Panc1 (cell line): ENCODE measurements around the gene MARK3. TPM values are rescaled to one million over a fixed set of nuclear protein-coding genes. Genes with fewer than 3 reads are reported as not detected.
"Not testable (repeated sequence)": the region's sequence is repeated elsewhere in the genome, so short reads cannot be mapped to it uniquely, and the experiment has no call there.

Source experiments
- ATAC-seq: fragments of 200-7000 bp; cut with Tn5 transposase; 2 replicates; pipeline ENCODE4 v1.9.1; 2020; ENCODE audit warnings: mild to moderate bottlenecking, moderate library complexity
- BruUV-seq: library from RNA; stranded (reverse); fragments of 400-500 nt; replicated peaks from 2 replicates; lab custom pipeline; 2021; lab: Mats Ljungman, UMichigan
- CTCF ChIA-PET: fragments of 300-600 bp; sonication (Branson Sonifier 250); formaldehyde crosslinking; loops from one replicate; lab custom pipeline; 2022; ENCODE audit warnings: antibody characterized with exemption; lab: Charles Lee
- POLR2A ChIA-PET: fragments of 300-600 bp; sonication (Branson Sonifier 250); formaldehyde crosslinking; loops from one replicate; lab custom pipeline; 2022; ENCODE audit warnings: antibody characterized with exemption; lab: Charles Lee
- DNase-seq: peaks from one replicate; pipeline ENCODE4 v3.0.0-alpha.2; 2010; ENCODE audit warnings: low read depth, low spot score
- H3K27ac ChIP-seq: 2 replicates; pipeline ENCODE4 v1.5.1; 2011; ENCODE audit warnings: mild to moderate bottlenecking, low read length, inconsistent platforms
- H3K27me3 ChIP-seq: fragments of 200-500 bp; sonication (Bioruptor generic); 2 replicates; pipeline ENCODE4 v1.6.0; 2014; ENCODE audit warnings: low read length, inconsistent platforms; ENCODE audit not compliant: control insufficient read depth, insufficient read depth
- H3K36me3 ChIP-seq: fragments of 200-500 bp; sonication (Bioruptor generic); 2 replicates; pipeline ENCODE4 v1.5.1; 2014; ENCODE audit warnings: inconsistent platforms, mild to moderate bottlenecking, low read length, moderate library complexity; ENCODE audit not compliant: control insufficient read depth, insufficient read depth
- H3K4me1 ChIP-seq: 2 replicates; pipeline ENCODE4 v1.5.1; 2011; ENCODE audit warnings: inconsistent platforms, mild to moderate bottlenecking, low read length, moderate library complexity; ENCODE audit not compliant: control insufficient read depth, insufficient read depth
- H3K4me3 ChIP-seq, 2 experiments: 2 replicates each; pipeline ENCODE4 v1.5.1; 2011 to 2012; ENCODE audit warnings: low read depth in 2 of 2, low read length in 2 of 2, mild to moderate bottlenecking in 2 of 2, inconsistent platforms in 1 of 2, moderate library complexity in 1 of 2
- H3K9me3 ChIP-seq: fragments of 200-500 bp; sonication (Bioruptor generic); 2 replicates; pipeline ENCODE4 v1.5.1; 2014; ENCODE audit warnings: low read depth, mild to moderate bottlenecking, inconsistent platforms, low read length, moderate library complexity; ENCODE audit not compliant: control insufficient read depth, insufficient read depth
- CTCF ChIP-seq: fragments of 450-650 bp; IDR thresholded peaks from 2 replicates; pipeline ENCODE4 v1.5.1; 2017; ENCODE audit warnings: mild to moderate bottlenecking
- POLR2AphosphoS5 ChIP-seq: IDR thresholded peaks from 2 replicates; pipeline ENCODE4 v1.6.1; 2012; ENCODE audit warnings: mild to moderate bottlenecking, low read depth, low read length, moderate library complexity
- REST ChIP-seq, 2 experiments: IDR thresholded peaks; 2 replicates each; pipeline ENCODE4 v1.6.1; 2011 to 2012; ENCODE audit warnings: low read depth in 2 of 2, control low read depth in 1 of 2, low read length in 1 of 2, mild to moderate bottlenecking in 1 of 2, moderate library complexity in 1 of 2; ENCODE audit not compliant: insufficient read depth in 1 of 2
- SIN3A ChIP-seq: IDR thresholded peaks from 2 replicates; pipeline ENCODE4 v1.6.1; 2012; ENCODE audit warnings: low read depth, mild to moderate bottlenecking, low read length, moderate library complexity, borderline replicate concordance; ENCODE audit not compliant: insufficient read depth
- TCF7L2 ChIP-seq: IDR thresholded peaks from 2 replicates; pipeline ENCODE4 v1.6.1; 2011; ENCODE audit warnings: mild to moderate bottlenecking, low read depth, low read length, inconsistent platforms
- in situ Hi-C: cut with HindIII; loops from 2 replicates; pipeline ENCODE4 v1.10.0; 2016; ENCODE audit warnings: low sequenced_read_pairs, low pct_unique_long_range_greater_than_20kb
- intact Hi-C: fragments of 100-400 bp; cut with micrococcal nuclease; formaldehyde crosslinking; loops from one replicate; pipeline ENCODE4 v1.10.0; 2022; ENCODE audit not compliant: unreplicated experiment
- total RNA-seq: library from RNA; stranded (reverse); gene quantifications from one replicate; pipeline ENCODE4 v1.2.1, GENCODE V29; 2021; ENCODE audit not compliant: unreplicated experiment

The MARK3 gene
- total RNA-seq, 1 experiment from 2014 or later, result 56.1 TPM

GRCh38 chr14:103510724-103511693 is 125.8 kb downstream of the MARK3 start:
- H3K36me3 ChIP-seq, result no peaks in the 10 kb centered on the region
- DNase-seq, result no peak
- no peaks in the 10 kb centered on the region for H3K4me1 ChIP-seq
- POLR2A ChIA-PET, result no interaction called here
- no peaks in the 10 kb centered on the region for H3K9me3 ChIP-seq
- no peak overlapping the region for H3K4me3 ChIP-seq
- intact Hi-C loops, result no loop called here
- H3K27me3 ChIP-seq, result no peaks in the 10 kb centered on the region
- no peak for ATAC-seq
- no peak overlapping the region for H3K27ac ChIP-seq
- CTCF ChIA-PET, result no interaction called here
- in situ Hi-C loops, result no loop called here
- no TSS peak for BruUV-seq
- no peak for TF ChIP-seq SIN3A
- TF ChIP-seq REST (IDR thresholded peaks at IDR 0.05; ENCODE audit: insufficient read depth in 1 of 2, low read depth in 2 of 2, low read length in 1 of 2), result no peak
- TF ChIP-seq POLR2AphosphoS5, result no peak
- TF ChIP-seq TCF7L2, result no peak
- TF ChIP-seq CTCF, result no peak; the same call in 1 of the 2 replicates

GRCh38 chr14:103512180-103512579 is 127.0 kb downstream of the MARK3 start:
- H3K27ac ChIP-seq, H3K27me3 ChIP-seq, ATAC-seq, POLR2A ChIA-PET, H3K4me3 ChIP-seq, CTCF ChIA-PET, H3K9me3 ChIP-seq, H3K4me1 ChIP-seq, DNase-seq, intact Hi-C loops, BruUV-seq, in situ Hi-C loops, H3K36me3 ChIP-seq: not testable (repeated sequence)
